ENCODE results near the gene MAPT.
A peak's percentile ranks its signal among the peaks of the same experiment; 100 is the strongest.

The MAPT gene

GRCh38 chr17:45863857-45864654 is 30.3 kb upstream of the MAPT start:
- no peak for DNase-seq

- DNase-seq, result no peak
Measured at GRCh38 chr17:45867171-45867570, 27.2 kb upstream of the MAPT start.

- DNase-seq, result no peak
Measured at GRCh38 chr17:45867702-45868101, 26.7 kb upstream of the MAPT start.

- no peak for DNase-seq
Measured at GRCh38 chr17:45868276-45868675, 26.1 kb upstream of the MAPT start.

GRCh38 chr17:45869676-45870341 is 24.5 kb upstream of the MAPT start:
- no peak for DNase-seq

- no peak for DNase-seq
Measured at GRCh38 chr17:45870342-45870974, 23.9 kb upstream of the MAPT start.

- DNase-seq, result no peak
Measured at GRCh38 chr17:45871718-45872117, 22.6 kb upstream of the MAPT start.

- DNase-seq, result no peak
Measured at GRCh38 chr17:45873728-45874127, 20.6 kb upstream of the MAPT start.

- DNase-seq, result no peak
Measured at GRCh38 chr17:45874151-45874550, 20.2 kb upstream of the MAPT start.

- DNase-seq, result no peak
Measured at GRCh38 chr17:45876539-45876938, 17.8 kb upstream of the MAPT start.

- no peak for DNase-seq
Measured at GRCh38 chr17:45877467-45877866, 16.9 kb upstream of the MAPT start.

- DNase-seq, result no peak
Measured at GRCh38 chr17:45883063-45883462, 11.3 kb upstream of the MAPT start.

- DNase-seq, result no peak
Measured at GRCh38 chr17:45886852-45887251, 7.5 kb upstream of the MAPT start.

GRCh38 chr17:45888392-45888791 is 6.0 kb upstream of the MAPT start:
- DNase-seq, result no peak

GRCh38 chr17:45889579-45889978 is 4.8 kb upstream of the MAPT start:
- DNase-seq, result no peak

GRCh38 chr17:45893725-45894021 is 681 bp upstream of the MAPT start:
- no peak for DNase-seq

- DNase-seq, result peak in 1 of 2 experiments; percentile 6
Measured at GRCh38 chr17:45895304-45895968, 1.1 kb downstream of the MAPT start.

- no peak for DNase-seq
Measured at GRCh38 chr17:45895969-45896785, 1.8 kb downstream of the MAPT start.

- DNase-seq, result no peak
Measured at GRCh38 chr17:45896803-45897693, 2.7 kb downstream of the MAPT start.

- no peak for DNase-seq
Measured at GRCh38 chr17:45900136-45900535, 5.8 kb downstream of the MAPT start.

GRCh38 chr17:45900723-45901415 is 6.5 kb downstream of the MAPT start:
- no peak for DNase-seq
